HG02943 (cell line): ENCODE measurements around the gene EPAS1.

Experiments used
- ATAC-seq: cut with Tn5 transposase; IDR thresholded peaks from one replicate; pipeline ENCODE4 v1.9.1; 2021; ENCODE audit warnings: mild to moderate bottlenecking, low read depth, moderate library complexity; ENCODE audit not compliant: unreplicated experiment

EPAS1 gene

GRCh38 chr2:46296840-46297545 lies at the start of gene EPAS1:
Gene EPAS1 (plus strand): TSS chr2:46297407. CDS start chr2:46297912, 505 bp downstream.
- peak; percentile 68 for ATAC-seq

- ATAC-seq = no peak
Observed at GRCh38 chr2:46248171-46248570, 49.0 kb upstream of the EPAS1 start.

GRCh38 chr2:46249654-46250053 lies 47.6 kb upstream of the EPAS1 start:
- no peak for ATAC-seq

- ATAC-seq = no peak
Observed at GRCh38 chr2:46252891-46253659, 44.1 kb upstream of the EPAS1 start.

- no peak for ATAC-seq
Observed at GRCh38 chr2:46254474-46254873, 42.7 kb upstream of the EPAS1 start.

GRCh38 chr2:46256563-46257142 lies 40.6 kb upstream of the EPAS1 start:
- ATAC-seq = no peak

GRCh38 chr2:46257476-46257875 lies 39.7 kb upstream of the EPAS1 start:
- ATAC-seq = no peak

GRCh38 chr2:46257980-46258379 lies 39.2 kb upstream of the EPAS1 start:
- ATAC-seq = no peak

GRCh38 chr2:46258937-46259776 lies 38.0 kb upstream of the EPAS1 start:
- ATAC-seq = no peak

- no peak for ATAC-seq
Observed at GRCh38 chr2:46259777-46260168, 37.4 kb upstream of the EPAS1 start.

GRCh38 chr2:46260305-46260704 lies 36.9 kb upstream of the EPAS1 start:
- ATAC-seq = no peak

GRCh38 chr2:46262248-46262938 lies 34.8 kb upstream of the EPAS1 start:
- ATAC-seq = no peak

GRCh38 chr2:46263347-46263746 lies 33.9 kb upstream of the EPAS1 start:
- ATAC-seq = no peak

GRCh38 chr2:46264447-46264846 lies 32.8 kb upstream of the EPAS1 start:
- ATAC-seq = no peak

GRCh38 chr2:46266134-46266533 lies 31.1 kb upstream of the EPAS1 start:
- no peak for ATAC-seq

- ATAC-seq = no peak
Observed at GRCh38 chr2:46267616-46268015, 29.6 kb upstream of the EPAS1 start.

- ATAC-seq = no peak
Observed at GRCh38 chr2:46268196-46268595, 29.0 kb upstream of the EPAS1 start.

- no peak for ATAC-seq
Observed at GRCh38 chr2:46269001-46269400, 28.2 kb upstream of the EPAS1 start.

GRCh38 chr2:46269544-46270273 lies 27.5 kb upstream of the EPAS1 start:
- ATAC-seq = no peak

GRCh38 chr2:46270384-46270783 lies 26.8 kb upstream of the EPAS1 start:
- no peak for ATAC-seq
